HepG2 (cell line): Measurements from ENCODE around the gene TEX35. TPM values are rescaled to one million over a fixed set of nuclear protein-coding genes. Genes with fewer than 3 reads are reported as not detected.

Experiments used
- CEBPG ChIP-seq: IDR thresholded peaks from 2 replicates; pipeline ENCODE4 v1.6.1; 2016
- EP300 ChIP-seq, 3 experiments: sonication (generic) in 1 of 3; formaldehyde crosslinking in 1 of 3; IDR thresholded peaks; 2 replicates each; pipeline versions ENCODE4 v1.5.1 to v1.6.1; 2011 to 2020; ENCODE audit warnings: low read depth in 2 of 3, low read length in 2 of 3, borderline replicate concordance in 1 of 3, improper control_type of control experiment in 1 of 3, mild to moderate bottlenecking in 1 of 3, missing genetic modification reagents in 1 of 3, moderate library complexity in 1 of 3
- GATAD2A ChIP-seq: IDR thresholded peaks from 2 replicates; pipeline ENCODE4 v1.6.1; 2016
- HMGA1 ChIP-seq: sonication (generic); formaldehyde crosslinking; conservative IDR thresholded peaks from 2 replicates; pipeline ENCODE4 v1.4.0; 2020; ENCODE audit warnings: missing genetic modification reagents
- HNRNPLL ChIP-seq: fragments of 200-400 bp; formaldehyde crosslinking; IDR thresholded peaks from 2 replicates; pipeline ENCODE4 v1.6.1; 2017; ENCODE audit warnings: mild to moderate bottlenecking, low read depth, low read length; ENCODE audit not compliant: poor library complexity, severe bottlenecking
- MAFF ChIP-seq: IDR thresholded peaks from 2 replicates; pipeline ENCODE4 v1.6.1; 2011; ENCODE audit warnings: low read depth, low read length, improper control_type of control experiment
- MIER3 ChIP-seq: IDR thresholded peaks from 2 replicates; pipeline ENCODE4 v1.6.1; 2016; ENCODE audit warnings: missing compliant biosample characterization, borderline replicate concordance
- NR2F6 ChIP-seq, 2 experiments: IDR thresholded peaks; 2 replicates each; pipeline ENCODE4 v1.6.1; 2016; ENCODE audit warnings: antibody characterized with exemption in 1 of 2, mild to moderate bottlenecking in 1 of 2
- POGZ ChIP-seq: sonication (generic); formaldehyde crosslinking; IDR thresholded peaks from 2 replicates; pipeline ENCODE4 v1.4.0; 2020; ENCODE audit warnings: mild to moderate bottlenecking, missing genetic modification reagents
- SNAPC2 ChIP-seq: sonication (generic); formaldehyde crosslinking; IDR thresholded peaks from 2 replicates; pipeline ENCODE4 v1.8.1; 2022; ENCODE audit warnings: mild to moderate bottlenecking, missing genetic modification reagents
- SOX5 ChIP-seq: IDR thresholded peaks from 2 replicates; pipeline ENCODE4 v1.6.1; 2016; ENCODE audit warnings: borderline replicate concordance
- ZBTB38 ChIP-seq: sonication (generic); formaldehyde crosslinking; IDR thresholded peaks from 2 replicates; pipeline ENCODE4 v1.5.1; 2020; ENCODE audit warnings: mild to moderate bottlenecking, missing genetic modification reagents
- ZFP36L1 ChIP-seq: sonication (generic); formaldehyde crosslinking; IDR thresholded peaks from 2 replicates; pipeline ENCODE4 v1.8.0; 2022; ENCODE audit warnings: mild to moderate bottlenecking, missing genetic modification reagents, moderate library complexity
- ZFP82 ChIP-seq: sonication (generic); formaldehyde crosslinking; IDR thresholded peaks from 2 replicates; pipeline ENCODE4 v1.5.1; 2020; ENCODE audit warnings: mild to moderate bottlenecking, missing genetic modification reagents, borderline replicate concordance
- ZFX ChIP-seq: sonication (generic); formaldehyde crosslinking; IDR thresholded peaks from 2 replicates; pipeline ENCODE4 v1.4.0; 2020; ENCODE audit warnings: mild to moderate bottlenecking, low read depth, missing genetic modification reagents, moderate library complexity
- ZMYM4 ChIP-seq: sonication (generic); formaldehyde crosslinking; IDR thresholded peaks from 2 replicates; pipeline ENCODE4 v1.8.1; 2023; ENCODE audit warnings: mild to moderate bottlenecking, missing genetic modification reagents
- ZNF564 ChIP-seq: sonication (generic); formaldehyde crosslinking; IDR thresholded peaks from 2 replicates; pipeline ENCODE4 v1.8.1; 2023; ENCODE audit warnings: mild to moderate bottlenecking, missing genetic modification reagents
- ZNF724P ChIP-seq: sonication (generic); formaldehyde crosslinking; IDR thresholded peaks from 2 replicates; pipeline ENCODE4 v1.8.0; 2022; ENCODE audit warnings: missing genetic modification reagents, borderline replicate concordance
- polyA plus RNA-seq, 8 experiments: library from polyadenylated mRNA; depleted of rRNA in 3 of 8; stranded (reverse) in 7 of 8; unstranded in 1 of 8; fragments of >200 nt; fragmentation: Illumina TruSeq in 4 of 8; extraction: Trizol in 4 of 8; gene quantifications; 2 replicates each; pipeline versions ENCODE4 v1.2.1 to v1.2.3, GENCODE V29; 2011 to 2016; ENCODE audit warnings: low read depth in 4 of 8, missing spikeins in 1 of 8, mixed read lengths in 1 of 8; ENCODE audit not compliant: insufficient read depth in 1 of 8
- total RNA-seq, 5 experiments: library from RNA; depleted of rRNA; stranded (reverse); fragments of >200 nt; fragmentation: Illumina TruSeq; extraction: Trizol; gene quantifications; 2 replicates each; pipeline ENCODE4 v1.2.3, GENCODE V29; 2016; ENCODE audit warnings: low read depth in 1 of 5
- TF ChIP-seq, protein P1 (sequence below): sonication (generic); formaldehyde crosslinking; IDR thresholded peaks from 2 replicates; pipeline ENCODE4 v1.5.0; 2020; ENCODE audit warnings: missing genetic modification reagents, mild to moderate bottlenecking, borderline replicate concordance
- TF ChIP-seq, protein P2 (sequence below): sonication (generic); formaldehyde crosslinking; IDR thresholded peaks from 2 replicates; pipeline ENCODE4 v1.4.0; 2020; ENCODE audit warnings: missing genetic modification reagents
- TF ChIP-seq, protein P3 (sequence below): sonication (generic); formaldehyde crosslinking; IDR thresholded peaks from 2 replicates; pipeline ENCODE4 v1.4.0; 2020; ENCODE audit warnings: low read depth, missing genetic modification reagents
- TF ChIP-seq, protein P4 (sequence below): sonication (generic); formaldehyde crosslinking; IDR thresholded peaks from 2 replicates; pipeline ENCODE4 v1.4.0; 2020; ENCODE audit warnings: missing genetic modification reagents

Gene TEX35
- total and polyA plus RNA-seq, 2 of the 13 experiments (the other 11 are each of a cell fraction or from before 2014, with no cell fraction given): not detected

DNA sequence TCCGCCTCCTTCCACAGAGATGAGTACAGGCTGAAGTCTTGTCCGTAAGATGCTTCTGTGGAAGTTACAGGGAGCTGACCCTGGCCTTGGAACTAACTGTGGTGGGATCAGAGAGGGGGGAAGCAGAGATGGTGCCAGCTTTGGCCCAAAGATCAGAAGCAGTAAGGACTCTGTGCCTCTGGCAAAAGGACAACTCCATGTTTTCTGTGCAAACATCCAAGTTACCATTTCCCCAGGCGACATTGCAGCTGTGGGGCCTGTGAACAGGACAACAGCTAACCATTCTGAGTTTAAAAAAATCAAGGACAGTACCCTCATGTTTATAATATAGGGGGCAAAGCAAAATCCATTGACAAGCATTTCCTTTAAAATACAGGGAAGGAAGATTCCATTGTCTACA lies 38.4 kb downstream of the TEX35 start (continued):
- TF ChIP-seq SOX5 (CRISPR knock-in tag): peak; percentile 47; the same call in 1 of the 2 replicates
- TF ChIP-seq, protein P1, sequence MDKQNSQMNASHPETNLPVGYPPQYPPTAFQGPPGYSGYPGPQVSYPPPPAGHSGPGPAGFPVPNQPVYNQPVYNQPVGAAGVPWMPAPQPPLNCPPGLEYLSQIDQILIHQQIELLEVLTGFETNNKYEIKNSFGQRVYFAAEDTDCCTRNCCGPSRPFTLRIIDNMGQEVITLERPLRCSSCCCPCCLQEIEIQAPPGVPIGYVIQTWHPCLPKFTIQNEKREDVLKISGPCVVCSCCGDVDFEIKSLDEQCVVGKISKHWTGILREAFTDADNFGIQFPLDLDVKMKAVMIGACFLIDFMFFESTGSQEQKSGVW (CRISPR knock-in tag): no peak
- peak; percentile 31 for TF ChIP-seq ZFX (CRISPR knock-in tag)
- TF ChIP-seq ZNF564 (CRISPR knock-in tag): no peak
- TF ChIP-seq ZNF724P: no peak
- peak; percentile 81 for TF ChIP-seq GATAD2A (CRISPR knock-in tag)
- TF ChIP-seq ZFP36L1 (CRISPR knock-in tag): no peak
- peak; percentile 72 for TF ChIP-seq POGZ
- TF ChIP-seq NR2F6 (IDR thresholded peaks at IDR 0.05): peak; percentile 46
- no peak for TF ChIP-seq NR2F6 (CRISPR knock-in tag; IDR thresholded peaks at IDR 0.05)
- TF ChIP-seq, protein P2, sequence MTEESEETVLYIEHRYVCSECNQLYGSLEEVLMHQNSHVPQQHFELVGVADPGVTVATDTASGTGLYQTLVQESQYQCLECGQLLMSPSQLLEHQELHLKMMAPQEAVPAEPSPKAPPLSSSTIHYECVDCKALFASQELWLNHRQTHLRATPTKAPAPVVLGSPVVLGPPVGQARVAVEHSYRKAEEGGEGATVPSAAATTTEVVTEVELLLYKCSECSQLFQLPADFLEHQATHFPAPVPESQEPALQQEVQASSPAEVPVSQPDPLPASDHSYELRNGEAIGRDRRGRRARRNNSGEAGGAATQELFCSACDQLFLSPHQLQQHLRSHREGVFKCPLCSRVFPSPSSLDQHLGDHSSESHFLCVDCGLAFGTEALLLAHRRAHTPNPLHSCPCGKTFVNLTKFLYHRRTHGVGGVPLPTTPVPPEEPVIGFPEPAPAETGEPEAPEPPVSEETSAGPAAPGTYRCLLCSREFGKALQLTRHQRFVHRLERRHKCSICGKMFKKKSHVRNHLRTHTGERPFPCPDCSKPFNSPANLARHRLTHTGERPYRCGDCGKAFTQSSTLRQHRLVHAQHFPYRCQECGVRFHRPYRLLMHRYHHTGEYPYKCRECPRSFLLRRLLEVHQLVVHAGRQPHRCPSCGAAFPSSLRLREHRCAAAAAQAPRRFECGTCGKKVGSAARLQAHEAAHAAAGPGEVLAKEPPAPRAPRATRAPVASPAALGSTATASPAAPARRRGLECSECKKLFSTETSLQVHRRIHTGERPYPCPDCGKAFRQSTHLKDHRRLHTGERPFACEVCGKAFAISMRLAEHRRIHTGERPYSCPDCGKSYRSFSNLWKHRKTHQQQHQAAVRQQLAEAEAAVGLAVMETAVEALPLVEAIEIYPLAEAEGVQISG (CRISPR knock-in tag): peak; percentile 51
- TF ChIP-seq, protein P3, sequence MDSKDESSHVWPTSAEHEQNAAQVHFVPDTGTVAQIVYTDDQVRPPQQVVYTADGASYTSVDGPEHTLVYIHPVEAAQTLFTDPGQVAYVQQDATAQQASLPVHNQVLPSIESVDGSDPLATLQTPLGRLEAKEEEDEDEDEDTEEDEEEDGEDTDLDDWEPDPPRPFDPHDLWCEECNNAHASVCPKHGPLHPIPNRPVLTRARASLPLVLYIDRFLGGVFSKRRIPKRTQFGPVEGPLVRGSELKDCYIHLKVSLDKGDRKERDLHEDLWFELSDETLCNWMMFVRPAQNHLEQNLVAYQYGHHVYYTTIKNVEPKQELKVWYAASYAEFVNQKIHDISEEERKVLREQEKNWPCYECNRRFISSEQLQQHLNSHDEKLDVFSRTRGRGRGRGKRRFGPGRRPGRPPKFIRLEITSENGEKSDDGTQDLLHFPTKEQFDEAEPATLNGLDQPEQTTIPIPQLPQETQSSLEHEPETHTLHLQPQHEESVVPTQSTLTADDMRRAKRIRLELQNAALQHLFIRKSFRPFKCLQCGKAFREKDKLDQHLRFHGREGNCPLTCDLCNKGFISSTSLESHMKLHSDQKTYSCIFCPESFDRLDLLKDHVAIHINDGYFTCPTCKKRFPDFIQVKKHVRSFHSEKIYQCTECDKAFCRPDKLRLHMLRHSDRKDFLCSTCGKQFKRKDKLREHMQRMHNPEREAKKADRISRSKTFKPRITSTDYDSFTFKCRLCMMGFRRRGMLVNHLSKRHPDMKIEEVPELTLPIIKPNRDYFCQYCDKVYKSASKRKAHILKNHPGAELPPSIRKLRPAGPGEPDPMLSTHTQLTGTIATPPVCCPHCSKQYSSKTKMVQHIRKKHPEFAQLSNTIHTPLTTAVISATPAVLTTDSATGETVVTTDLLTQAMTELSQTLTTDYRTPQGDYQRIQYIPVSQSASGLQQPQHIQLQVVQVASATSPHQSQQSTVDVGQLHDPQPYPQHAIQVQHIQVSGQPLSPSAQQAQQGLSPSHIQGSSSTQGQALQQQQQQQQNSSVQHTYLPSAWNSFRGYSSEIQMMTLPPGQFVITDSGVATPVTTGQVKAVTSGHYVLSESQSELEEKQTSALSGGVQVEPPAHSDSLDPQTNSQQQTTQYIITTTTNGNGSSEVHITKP (CRISPR knock-in tag): 0 out of 2 replicates have a peak, but pooled peaks have one; percentile 27
- peak; percentile 72 for TF ChIP-seq CEBPG
- TF ChIP-seq HNRNPLL: no peak
- TF ChIP-seq MAFF: no peak
- no peak for TF ChIP-seq ZFP82 (CRISPR knock-in tag)
- TF ChIP-seq ZMYM4 (CRISPR knock-in tag): peak; percentile 63; the same call in 1 of the 2 replicates
- TF ChIP-seq ZBTB38 (CRISPR knock-in tag): no peak
- TF ChIP-seq, protein P4, sequence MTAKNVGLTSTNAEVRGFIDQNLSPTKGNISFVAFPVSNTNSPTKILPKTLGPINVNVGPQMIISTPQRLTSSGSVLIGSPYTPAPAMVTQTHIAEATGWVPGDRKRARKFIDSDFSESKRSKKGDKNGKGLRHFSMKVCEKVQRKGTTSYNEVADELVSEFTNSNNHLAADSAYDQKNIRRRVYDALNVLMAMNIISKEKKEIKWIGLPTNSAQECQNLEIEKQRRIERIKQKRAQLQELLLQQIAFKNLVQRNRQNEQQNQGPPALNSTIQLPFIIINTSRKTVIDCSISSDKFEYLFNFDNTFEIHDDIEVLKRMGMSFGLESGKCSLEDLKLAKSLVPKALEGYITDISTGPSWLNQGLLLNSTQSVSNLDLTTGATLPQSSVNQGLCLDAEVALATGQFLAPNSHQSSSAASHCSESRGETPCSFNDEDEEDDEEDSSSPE (CRISPR knock-in tag): 0 out of 2 replicates have a peak, but pooled peaks have one; percentile 12
- no peak for TF ChIP-seq SNAPC2 (CRISPR knock-in tag)
- TF ChIP-seq EP300 (IDR thresholded peaks at IDR 0.05; ENCODE audit: low read depth in 2 of 2, low read length in 2 of 2): peak in 1 of 2 experiments; percentile 77; a peak in 2 of 4 replicates
- TF ChIP-seq EP300 (CRISPR knock-in tag; IDR thresholded peaks at IDR 0.05; ENCODE audit: borderline replicate concordance): peak; percentile 23; the same call in 1 of the 2 replicates
- TF ChIP-seq HMGA1 (CRISPR knock-in tag): no peak
- peak; percentile 50; the same call in 1 of the 2 replicates for TF ChIP-seq MIER3
